Measurements from ENCODE around the gene CCDC110.

- TF ChIP-seq ZNF384 (IDR thresholded peaks at IDR 0.05) (no peak), BHLHE40 (IDR thresholded peaks at IDR 0.05; ENCODE audit: borderline replicate concordance) (no peak), TARDBP (IDR thresholded peaks at IDR 0.05) (no peak), SUZ12 (IDR thresholded peaks at IDR 0.05) (no peak), PKNOX1 (IDR thresholded peaks at IDR 0.05) (no peak), ELF4 (IDR thresholded peaks at IDR 0.05) (no peak), SP1 (IDR thresholded peaks at IDR 0.05) (no peak)
Observed at GRCh38 chr4:185445209-185445608, 26.3 kb downstream of the CCDC110 start.
